SKM-1 treated with dmso at 0.1 percent for 144 hours (cell line): ENCODE data around the gene BLID.

Experiments used
- DNase-seq: peaks from one replicate; lab custom pipeline; 2025; ENCODE audit not compliant: unreplicated experiment; lab: John Stamatoyannopoulos, UW

The BLID gene

DNA sequence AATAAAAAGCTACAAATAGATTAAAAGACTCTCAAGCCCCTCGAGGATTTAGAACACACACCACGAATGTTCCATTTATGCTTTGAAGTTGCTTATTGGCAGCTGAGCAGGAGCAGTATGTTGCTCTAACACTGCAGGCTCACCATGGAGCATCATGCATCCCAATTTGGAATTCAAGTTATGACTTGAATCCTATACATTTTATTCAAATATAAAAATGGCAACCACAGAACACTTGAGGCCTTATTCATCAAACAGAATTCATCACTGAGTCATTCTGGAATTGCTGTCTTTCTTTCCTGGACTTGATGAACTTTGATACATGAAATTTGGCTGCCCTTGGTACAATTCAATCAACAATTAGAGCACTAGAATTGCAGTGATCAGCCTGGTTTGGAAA lies 24.5 kb upstream of the BLID start:
- no peak for DNase-seq

DNA sequence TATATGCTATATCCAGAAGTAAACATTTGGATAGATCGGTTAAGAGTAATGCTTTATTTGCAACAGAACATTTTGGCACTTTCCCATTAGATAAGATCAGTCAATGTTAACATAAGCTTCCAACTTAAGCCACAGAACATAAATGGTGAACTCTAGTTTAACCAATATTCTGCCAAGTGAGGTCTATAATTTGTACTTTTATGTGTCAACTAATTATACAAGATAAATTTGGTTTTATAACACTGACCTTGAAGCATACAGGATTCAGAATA lies 23.5 kb upstream of the BLID start:
- no peak for DNase-seq

DNA sequence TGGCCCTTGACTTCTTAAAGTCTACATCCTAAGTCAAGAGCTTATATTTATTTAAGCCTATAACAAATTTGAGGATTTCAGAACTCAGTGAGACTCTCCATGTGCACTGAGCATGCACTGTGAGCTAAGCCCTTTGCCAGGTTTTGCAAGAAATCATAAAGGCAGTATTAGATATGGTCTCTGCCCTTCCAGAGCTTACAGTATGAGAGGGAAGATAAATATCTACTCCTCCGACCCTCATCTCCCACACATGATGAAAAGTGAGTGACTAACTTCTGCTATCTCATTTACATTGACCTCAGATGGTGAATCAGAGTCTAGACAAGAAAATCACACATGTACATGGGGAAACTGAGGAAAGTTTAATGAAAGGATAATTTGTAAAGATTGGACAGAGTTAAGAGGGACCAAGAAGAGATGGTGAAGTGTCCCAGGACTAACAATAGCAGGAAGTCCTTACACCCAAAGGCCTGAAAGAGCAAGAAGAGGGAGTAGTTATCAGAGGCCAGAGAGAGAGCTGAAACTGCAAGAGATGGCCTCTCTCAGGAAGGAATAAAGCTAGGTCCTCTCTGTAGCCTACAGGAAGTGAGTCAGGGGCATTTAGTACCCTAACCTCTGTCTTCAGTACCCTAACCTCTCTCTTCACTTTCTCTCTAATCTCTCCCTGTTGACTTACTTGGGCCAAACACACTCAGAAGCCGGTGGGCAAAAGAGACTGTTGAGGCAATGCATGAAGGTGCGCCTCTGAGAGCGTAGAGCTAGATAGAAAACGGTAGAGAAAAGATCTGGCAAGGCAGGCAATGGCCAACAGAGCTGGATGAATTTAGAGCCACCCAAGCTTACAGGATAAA lies 23.0 kb upstream of the BLID start:
- no peak for DNase-seq

DNA sequence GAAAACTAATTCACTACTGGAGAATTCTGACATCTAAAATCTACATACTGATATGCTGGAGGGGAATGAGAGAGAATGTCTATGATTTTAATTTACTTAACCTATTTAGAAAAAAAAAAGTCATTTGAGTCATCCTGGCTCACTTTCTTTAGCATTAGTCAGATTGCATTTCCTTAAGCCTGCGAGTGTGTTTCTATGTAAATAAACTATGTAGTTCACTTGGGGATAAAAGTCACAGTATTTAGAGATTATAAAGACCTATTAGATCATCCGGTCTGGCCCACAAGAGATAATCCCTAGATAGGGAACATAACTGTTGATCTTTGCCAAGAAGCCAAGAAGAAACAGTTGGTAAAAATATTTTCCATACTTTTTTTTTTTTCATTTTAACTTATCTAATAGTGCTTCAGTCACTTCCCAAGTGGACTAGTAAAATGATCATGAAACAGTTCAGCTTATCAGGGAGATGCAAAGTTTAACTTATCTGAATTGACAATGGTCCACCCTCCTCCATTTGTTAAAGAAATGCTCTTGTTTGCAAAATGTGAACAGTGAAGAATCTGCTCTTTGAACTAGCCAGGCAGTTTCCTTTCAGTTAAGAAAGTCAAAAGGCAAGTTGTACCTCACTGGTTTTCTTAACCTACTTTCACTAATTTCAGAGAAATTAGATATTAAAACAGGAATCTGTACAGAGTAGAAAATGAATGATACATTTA lies 21.2 kb upstream of the BLID start:
- DNase-seq: no peak

DNA sequence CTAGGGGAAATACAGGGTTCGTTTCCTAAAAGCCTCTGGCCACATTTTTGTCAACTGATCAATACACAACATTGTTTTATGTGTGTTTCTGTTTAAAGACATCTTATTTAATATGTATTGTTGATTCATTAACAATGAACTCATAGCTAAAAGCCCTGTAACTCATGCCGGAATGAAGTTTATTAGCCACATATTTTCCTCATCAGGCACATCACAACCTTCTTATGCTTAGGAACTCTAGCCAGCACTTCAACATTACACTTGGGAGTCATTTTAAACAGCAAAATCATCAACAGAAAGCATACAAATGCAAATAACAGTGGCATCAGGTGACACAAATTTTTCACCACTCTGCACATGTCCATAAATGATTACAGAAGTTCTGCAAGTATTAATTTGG lies 15.1 kb upstream of the BLID start:
- DNase-seq: no peak

DNA sequence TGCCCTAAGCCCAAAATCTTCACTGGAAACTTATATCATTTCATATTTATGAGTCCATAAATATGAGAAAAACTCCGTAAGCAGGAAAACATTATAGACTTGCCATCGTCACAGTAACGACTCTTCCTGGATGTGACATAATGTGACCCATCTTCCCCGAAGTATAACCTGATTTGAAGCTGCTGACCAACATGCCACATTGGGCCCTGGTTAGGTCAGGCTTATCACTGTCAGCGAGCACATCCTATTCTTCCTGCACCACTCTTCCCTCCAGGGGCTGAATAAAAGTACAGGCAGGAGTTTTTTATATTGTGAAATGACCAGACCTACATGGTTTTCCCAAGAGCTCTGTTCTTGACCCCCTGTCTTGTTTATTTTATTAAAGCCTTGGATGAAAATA lies 12.1 kb upstream of the BLID start:
- no peak for DNase-seq

DNA sequence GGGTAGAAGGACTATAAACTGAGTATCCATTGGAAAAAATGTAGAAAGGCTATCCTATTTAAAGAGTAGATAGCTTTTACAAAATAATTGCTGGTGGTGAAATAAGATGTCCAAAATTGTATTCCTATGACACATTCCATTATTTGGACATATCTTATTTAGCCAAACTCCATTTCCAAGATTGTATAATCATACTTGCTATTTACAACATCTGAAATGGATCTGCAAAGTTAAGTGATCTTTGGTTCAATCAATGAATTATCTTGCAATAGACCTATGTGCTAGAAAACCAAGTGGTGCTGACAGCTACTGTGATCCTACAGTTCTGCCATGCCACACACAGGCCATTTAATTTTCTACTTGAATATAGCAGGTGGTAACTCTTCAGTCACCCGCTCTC lies 11.0 kb upstream of the BLID start:
- no peak for DNase-seq

DNA sequence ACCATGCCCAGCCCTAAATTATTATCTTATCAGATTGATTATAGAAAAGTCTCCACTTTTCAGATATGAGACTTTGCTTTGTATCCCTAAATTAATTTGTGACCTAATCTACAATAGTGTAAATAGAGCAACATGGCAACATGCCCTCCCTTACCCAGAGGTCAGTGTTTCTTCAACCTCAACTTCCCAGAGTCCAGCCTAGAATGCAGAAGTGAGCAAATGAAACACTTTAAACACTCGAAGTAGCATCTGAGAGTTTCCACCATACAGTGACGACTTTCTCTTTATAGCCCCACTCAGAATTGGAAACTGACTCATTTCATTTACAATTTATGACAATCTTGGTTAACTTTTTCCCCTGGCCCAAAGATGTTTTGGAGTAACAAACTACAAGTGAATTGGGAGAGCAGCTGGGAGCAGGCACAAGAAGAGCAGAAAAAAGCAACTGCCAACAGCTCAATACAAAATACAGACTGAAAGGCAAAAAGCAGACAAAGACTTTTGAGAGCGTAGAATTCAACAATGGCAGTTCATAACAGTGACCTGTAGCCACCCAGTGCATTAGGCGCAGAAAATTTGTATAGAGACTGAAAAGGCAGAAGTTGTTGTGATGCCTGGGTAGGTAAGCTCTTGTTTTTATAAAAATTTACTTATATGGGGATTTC lies 10.1 kb upstream of the BLID start:
- DNase-seq: no peak

DNA sequence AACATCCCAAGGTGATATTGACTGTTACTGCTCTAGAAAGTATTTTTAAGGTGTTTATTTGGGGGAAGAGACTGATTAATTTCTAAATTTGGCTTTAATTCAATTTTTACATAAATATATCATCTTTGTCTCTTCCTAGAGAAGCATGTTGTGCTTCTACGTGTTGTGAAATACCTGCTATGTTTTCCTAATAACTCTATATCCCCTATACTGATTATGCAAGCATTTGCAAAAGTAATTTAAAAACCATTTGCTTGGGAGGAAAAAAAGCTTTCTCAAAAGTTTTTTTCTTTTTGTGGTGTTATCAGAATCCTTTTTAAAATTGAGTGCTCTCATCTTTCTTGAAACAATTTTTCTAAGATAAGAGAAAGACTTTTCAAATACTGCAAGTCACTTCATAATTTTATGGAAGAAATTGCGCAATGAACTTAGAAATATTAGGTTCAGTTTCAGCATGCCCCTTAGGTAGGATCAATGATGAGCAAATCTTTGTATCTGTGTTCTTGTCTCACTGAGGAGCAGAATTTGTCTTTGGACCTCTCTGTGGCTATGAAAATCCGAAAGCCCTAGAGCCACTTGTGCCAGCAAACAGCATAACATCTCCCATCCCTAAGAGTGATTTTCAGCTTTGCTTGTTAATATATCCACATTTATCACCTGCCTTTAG lies 7.4 kb upstream of the BLID start:
- DNase-seq: no peak

DNA sequence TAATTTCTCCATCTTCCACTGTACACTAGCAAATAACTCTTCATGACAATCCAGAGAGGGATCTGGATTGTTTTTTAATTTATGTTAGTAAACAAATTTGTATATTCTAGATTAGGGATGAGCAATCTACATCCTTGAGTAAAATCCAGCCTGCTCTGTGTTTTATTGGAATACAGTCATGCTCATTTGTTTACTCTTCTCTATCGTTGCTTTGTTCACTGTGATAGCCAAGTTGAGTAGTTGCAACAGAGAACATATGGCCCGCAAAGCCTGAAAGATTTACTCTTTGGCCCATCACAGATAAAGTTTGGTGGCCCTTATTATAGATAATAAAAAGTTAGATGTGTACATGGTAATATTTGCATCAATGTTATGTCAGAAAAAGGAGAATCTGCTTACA lies 6.2 kb upstream of the BLID start:
- no peak for DNase-seq

DNA sequence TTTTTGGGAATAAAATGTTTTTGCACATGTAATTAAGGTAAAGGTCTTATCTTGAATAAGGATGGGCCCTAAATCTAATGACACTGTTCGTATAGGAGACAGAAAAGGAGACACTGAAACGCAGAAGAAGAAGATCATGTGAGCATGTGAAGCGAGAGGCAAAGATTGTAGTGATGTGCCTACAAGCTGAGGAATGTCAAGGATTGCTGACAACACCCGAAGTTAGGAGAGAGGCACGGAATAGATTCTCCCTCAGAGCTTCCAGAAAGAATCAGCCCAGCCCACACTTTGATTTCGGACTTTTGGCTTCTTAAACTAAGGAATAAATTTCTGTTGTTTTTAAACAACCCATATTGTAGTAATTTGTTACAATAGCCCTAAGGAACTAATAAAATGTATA lies 4.1 kb upstream of the BLID start:
- DNase-seq: no peak

DNA sequence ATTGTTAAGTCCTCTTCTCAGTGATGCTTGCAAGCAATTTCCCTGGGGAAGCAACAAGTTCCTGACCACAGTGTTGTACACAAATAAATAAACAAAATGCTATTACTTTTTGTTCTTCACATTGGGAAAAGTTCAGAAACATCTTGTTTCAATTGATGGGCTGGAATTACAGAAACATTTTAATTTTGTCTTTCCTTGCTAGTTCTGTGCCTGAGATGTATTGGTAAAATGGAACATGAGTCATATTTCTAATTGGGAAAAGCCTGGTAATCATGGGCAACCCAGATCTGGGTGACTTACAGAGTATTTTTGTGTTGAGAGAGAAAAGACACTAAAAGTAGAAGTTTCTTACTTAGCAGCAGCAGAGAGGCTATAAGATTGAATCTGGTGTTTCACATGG lies 576 bp upstream of the BLID start:
- DNase-seq: no peak

DNA sequence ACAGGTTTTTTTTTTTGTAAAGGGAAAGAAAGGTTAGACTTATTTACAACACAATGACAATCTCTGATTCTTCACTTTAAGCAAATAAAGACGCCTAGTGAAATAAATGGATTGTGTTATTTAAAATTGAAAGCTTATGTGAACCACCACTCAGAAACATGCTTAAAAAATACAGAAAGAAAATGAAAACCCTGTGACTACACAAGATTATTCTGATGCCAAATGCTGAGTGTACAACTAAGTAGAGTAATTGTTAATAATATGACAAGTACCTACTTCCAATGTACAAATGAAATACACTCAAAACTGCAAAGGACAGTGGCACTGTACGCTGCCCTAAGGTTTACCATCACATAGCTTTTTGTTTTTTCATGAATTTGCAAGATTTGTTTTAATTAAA lies 1.0 kb downstream of the BLID start:
- DNase-seq: no peak

DNA sequence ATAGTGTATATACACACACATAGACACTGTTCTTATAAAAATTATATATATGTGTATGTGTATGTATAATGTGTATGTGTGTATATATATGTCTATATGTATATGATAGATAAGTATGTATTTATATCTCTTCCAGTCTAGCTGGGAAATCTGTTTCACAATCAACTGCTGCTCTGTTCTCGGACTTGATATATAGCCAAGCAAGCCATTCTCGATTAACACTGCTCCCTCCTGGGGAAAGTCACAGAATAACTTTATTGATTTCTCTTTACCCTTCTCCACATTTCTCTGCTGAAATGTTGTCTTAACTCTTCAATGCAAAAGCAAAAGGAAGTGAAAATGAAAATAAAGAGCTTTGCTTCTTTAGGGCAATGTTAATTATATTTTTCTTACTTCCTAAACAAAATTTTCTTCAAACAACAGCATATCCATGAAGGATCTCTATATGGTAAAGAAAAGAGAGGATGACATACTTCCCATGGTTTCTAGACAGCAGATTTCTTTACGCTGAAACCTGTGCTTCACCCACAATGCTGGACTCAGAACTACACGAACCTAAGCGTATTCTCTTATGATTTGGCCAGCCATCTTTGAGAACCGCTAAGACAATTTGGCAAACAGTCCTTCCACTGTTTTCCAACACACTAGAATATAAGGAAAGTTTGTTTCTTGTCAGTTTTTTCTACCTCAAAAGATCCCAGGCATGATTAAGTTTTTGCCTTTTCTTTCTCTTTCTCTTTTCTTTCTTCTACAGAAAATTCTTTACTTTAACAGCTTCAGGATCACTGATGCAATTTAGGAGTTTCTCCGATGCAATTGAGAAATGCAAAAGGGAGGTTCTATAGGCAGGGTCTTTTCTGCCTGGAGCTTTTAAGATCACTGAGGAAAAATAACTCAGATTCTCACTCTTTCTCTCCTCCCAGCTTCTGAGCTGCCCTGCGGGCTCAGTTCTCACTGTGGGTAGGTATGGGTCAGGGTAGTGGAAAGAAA lies 1.9 kb downstream of the BLID start:
- no peak for DNase-seq

DNA sequence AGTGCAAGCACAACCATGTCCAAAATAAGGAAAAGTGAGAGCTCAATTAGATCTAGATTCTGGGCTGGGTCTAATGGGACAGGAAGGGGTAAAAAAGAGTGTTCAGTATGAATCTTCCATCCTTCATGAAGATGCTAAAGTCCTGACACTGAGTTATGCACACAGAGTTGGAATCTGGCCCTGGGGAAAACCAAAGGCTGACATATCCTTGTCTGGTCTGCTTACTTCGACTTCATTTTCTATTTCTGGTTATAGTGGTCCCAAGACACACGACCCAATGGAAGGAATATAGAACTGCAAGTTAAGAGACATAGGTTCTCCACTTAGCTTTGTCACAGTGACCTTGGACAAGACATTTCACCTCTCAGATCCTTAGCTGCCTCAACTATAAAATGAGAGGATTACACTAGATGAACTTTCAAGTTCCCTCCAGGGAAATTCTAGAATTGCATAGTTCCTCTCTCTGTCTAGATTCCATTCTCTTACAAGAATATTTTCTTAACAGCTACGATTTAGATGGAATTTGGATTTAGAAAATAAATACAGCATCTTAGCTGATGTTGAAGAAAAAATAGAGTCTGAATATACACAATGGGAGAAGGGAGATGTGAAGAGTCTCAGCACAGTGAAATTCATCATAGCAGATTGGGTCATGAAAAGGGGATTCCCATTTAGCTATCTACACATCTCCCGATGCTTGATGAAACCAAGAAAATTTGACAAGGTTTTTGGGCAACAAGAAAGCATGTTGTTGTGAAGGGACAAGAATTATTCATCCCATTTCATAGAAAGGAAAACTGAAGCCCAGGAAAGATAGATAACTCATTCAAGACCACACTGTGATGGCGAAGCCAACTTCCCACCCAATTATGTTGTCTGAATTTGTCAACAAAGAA lies 3.3 kb downstream of the BLID start:
- no peak for DNase-seq

DNA sequence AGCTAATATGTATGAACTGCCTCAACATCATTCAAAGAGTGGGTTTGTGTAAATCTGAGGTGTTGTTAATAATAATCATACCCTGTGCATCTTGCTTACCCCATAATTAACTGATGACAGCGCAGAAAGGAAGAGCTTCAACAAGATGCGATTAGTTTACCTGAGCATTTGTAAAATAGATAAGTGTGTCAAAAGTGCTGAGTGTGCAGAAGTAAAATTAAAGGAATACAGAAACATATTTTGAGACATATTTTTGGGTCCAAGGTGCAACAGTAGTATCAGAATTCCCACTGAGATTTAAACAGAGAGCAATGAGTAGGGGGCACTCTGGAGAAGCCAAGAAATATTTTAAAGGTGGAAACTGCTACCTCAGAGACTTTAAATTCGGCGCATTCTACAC lies 6.1 kb downstream of the BLID start:
- no peak for DNase-seq

DNA sequence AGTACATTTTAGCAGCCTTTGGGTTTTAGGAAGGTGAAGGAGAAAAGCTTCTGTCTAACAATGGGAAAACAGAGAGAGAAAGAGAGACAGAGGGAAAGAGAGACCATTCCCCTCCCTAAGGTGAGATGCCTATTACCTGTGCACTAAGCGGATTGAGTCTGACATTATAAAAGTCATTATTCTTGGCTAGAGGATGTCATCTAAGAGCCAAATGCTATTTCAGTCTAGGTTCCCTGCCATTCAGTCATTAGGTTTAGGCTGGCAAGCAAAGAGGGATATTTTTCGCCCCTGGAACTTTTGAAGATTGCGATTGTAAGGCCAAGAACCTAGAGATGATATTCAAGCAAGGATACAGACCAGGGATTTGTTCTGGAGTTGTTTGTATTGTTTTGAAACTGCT lies 7.2 kb downstream of the BLID start:
- no peak for DNase-seq

DNA sequence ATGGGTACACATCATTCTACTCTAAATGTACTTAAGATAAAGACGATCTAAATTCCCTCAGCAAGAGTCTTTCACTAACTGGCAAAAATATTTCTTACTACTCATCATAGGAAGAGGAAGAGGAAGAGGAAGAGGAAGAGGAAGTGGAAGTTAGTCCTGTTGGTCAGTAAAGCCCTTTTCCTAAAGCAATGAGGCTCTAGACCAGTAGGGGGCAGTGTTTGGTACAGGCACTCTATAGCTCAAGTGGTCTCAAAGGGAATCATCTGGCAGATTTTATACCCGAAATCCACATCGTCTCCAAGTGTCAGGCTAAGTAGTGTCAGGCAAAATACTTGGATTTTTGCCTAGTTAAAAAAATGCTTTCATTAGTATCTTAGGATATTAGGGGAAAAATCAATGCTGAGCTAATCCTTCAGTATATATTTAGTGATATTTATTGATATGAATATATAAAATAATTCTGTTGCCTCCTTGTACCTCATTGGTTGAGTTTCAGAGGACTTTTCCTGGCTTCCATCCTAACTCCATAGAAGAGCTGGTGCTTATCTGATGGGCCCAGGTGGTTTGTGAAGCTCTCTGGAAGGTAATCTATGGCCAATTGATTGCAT lies 7.7 kb downstream of the BLID start:
- DNase-seq: peak; percentile 55

DNA sequence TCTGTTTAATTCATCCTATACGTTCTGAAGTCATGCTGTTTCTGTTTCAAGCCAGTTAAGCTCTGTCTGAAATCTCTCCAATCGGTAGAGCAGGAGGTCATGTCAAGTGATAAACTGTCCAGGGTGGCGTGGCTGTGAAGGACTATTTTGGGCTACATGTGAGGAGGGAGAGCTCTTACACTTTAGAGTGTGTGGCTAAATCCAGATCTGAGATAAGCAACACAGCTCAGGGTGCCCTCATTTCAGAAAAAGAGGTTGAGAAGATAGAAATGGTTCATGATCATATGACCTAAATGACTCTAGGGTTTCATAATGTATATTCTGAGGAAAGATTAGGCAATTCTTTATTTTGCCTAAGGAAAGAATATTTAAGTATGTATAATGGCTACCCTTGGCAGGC lies 8.4 kb downstream of the BLID start:
- no peak for DNase-seq
